ENCODE results near the gene FNTB.

The FNTB gene

GRCh38 chr14:65010211-65010931, 23.7 kb downstream of the FNTB start:
- no peak for TF ChIP-seq CTCF (IDR thresholded peaks at IDR 0.05; ENCODE audit: insufficient read depth, low read depth, low read length, missing control alignments)
- no peak overlapping the region for H3K4me3 ChIP-seq (ENCODE audit: low read depth, low read length)
- DNase-seq (ENCODE audit: low read depth): no peak

GRCh38 chr14:65011538-65011937, 24.8 kb downstream of the FNTB start:
- DNase-seq (ENCODE audit: low read depth): no peak
- no peak overlapping the region for H3K4me3 ChIP-seq (ENCODE audit: low read depth, low read length)
- TF ChIP-seq CTCF (IDR thresholded peaks at IDR 0.05; ENCODE audit: insufficient read depth, low read depth, low read length, missing control alignments): no peak

- TF ChIP-seq CTCF (IDR thresholded peaks at IDR 0.05; ENCODE audit: insufficient read depth, low read depth, low read length, missing control alignments): no peak
- no peak for DNase-seq (ENCODE audit: low read depth)
- no peak overlapping the region for H3K4me3 ChIP-seq (ENCODE audit: low read depth, low read length)
Measured at GRCh38 chr14:65012353-65012752, 25.7 kb downstream of the FNTB start.

- TF ChIP-seq CTCF (IDR thresholded peaks at IDR 0.05; ENCODE audit: insufficient read depth, low read depth, low read length, missing control alignments): no peak
- no peak overlapping the region for H3K4me3 ChIP-seq (ENCODE audit: low read depth, low read length)
- no peak for DNase-seq (ENCODE audit: low read depth)
Measured at GRCh38 chr14:65015391-65015790, 28.7 kb downstream of the FNTB start.

GRCh38 chr14:65016471-65016870, 29.8 kb downstream of the FNTB start:
- no peak for TF ChIP-seq CTCF (IDR thresholded peaks at IDR 0.05; ENCODE audit: insufficient read depth, low read depth, low read length, missing control alignments)
- H3K4me3 ChIP-seq (ENCODE audit: low read depth, low read length): no peak overlapping the region
- DNase-seq (ENCODE audit: low read depth): no peak

- DNase-seq (ENCODE audit: low read depth): peak; percentile 78
- peak; percentile 44 for TF ChIP-seq CTCF (IDR thresholded peaks at IDR 0.05; ENCODE audit: insufficient read depth, low read depth, low read length, missing control alignments)
- H3K4me3 ChIP-seq (ENCODE audit: low read depth, low read length): no peak overlapping the region
Measured at GRCh38 chr14:65019944-65020566, 33.4 kb downstream of the FNTB start.
